ENCODE data around the gene SH3BP4. TPM values are rescaled to one million over a fixed set of nuclear protein-coding genes. Genes with fewer than 3 reads are reported as not detected.

SH3BP4 gene
- total RNA-seq, 4 donors from 2014 or later = 29.1 to 57.8 (median 42.6) TPM

GRCh38 chr2:235084424-235084823, 132.6 kb downstream of the SH3BP4 start:
- 73 to 83% methylated on average over 5 of the region's 5 CpGs for WGBS, 2 donors
- H3K4me3 ChIP-seq (ENCODE audit: low read depth, poor library complexity, severe bottlenecking) = no peak overlapping the region
- TF ChIP-seq, protein P1, sequence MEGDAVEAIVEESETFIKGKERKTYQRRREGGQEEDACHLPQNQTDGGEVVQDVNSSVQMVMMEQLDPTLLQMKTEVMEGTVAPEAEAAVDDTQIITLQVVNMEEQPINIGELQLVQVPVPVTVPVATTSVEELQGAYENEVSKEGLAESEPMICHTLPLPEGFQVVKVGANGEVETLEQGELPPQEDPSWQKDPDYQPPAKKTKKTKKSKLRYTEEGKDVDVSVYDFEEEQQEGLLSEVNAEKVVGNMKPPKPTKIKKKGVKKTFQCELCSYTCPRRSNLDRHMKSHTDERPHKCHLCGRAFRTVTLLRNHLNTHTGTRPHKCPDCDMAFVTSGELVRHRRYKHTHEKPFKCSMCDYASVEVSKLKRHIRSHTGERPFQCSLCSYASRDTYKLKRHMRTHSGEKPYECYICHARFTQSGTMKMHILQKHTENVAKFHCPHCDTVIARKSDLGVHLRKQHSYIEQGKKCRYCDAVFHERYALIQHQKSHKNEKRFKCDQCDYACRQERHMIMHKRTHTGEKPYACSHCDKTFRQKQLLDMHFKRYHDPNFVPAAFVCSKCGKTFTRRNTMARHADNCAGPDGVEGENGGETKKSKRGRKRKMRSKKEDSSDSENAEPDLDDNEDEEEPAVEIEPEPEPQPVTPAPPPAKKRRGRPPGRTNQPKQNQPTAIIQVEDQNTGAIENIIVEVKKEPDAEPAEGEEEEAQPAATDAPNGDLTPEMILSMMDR (IDR thresholded peaks at IDR 0.05) = no peak
- TF ChIP-seq POLR2A (IDR thresholded peaks at IDR 0.05) = no peak
- DNase-seq (ENCODE audit: low spot score in 2 of 2) = peak in 1 of 2 donors; percentile 29
- intact Hi-C loops (cut with DNase I; ENCODE audit: low total_unique reads) = no loop called here

- peak in 1 of 2 donors; percentile 32 for DNase-seq (ENCODE audit: low spot score in 2 of 2)
- 58 to 61% methylated on average over 1 of the region's 1 CpG for WGBS, 2 donors
- no peak for TF ChIP-seq POLR2A (IDR thresholded peaks at IDR 0.05)
- TF ChIP-seq, protein P1 (IDR thresholded peaks at IDR 0.05) = no peak
- intact Hi-C loops (cut with DNase I; ENCODE audit: low total_unique reads) = no loop called here
- no peak overlapping the region for H3K4me3 ChIP-seq (ENCODE audit: low read depth, poor library complexity, severe bottlenecking)
Measured at GRCh38 chr2:235085476-235085875, 133.7 kb downstream of the SH3BP4 start.

DNA sequence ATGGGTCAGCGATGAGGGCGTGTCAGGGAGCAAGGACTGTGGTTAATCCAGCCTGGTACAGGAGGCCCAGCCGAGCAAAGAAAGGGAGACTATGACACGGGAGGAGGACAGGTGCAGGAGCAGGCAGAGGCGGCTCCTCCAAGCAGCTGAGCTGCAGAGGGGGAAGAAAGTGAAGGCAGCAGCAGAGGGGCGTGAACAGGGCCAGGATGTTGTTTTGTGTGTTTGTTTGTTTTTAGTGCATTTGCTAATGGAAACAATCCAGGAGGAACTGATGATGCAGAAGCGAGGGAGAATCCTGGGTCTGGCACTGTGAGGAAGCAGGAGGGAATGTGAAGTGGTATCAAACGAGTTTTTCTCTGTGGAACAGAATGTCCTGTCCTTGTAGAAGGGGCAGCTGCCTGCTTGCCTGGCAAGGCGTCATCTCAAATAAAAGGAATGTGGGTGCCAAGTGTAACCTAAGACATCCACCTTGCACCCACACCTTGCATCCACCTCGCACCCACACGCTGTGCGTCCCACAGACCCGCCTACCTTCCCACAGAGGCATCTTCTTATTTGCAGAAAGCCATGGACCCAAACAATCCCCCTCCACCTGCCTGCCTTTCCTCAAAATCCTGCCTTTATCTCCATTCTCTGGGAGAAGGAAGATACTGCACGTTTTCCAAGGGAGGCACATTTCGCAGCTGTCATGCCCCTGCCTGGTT, 134.8 kb downstream of the SH3BP4 start:
- intact Hi-C loops (cut with DNase I; ENCODE audit: low total_unique reads) = no loop called here
- TF ChIP-seq, protein P1 (IDR thresholded peaks at IDR 0.05) = no peak
- no peak for TF ChIP-seq POLR2A (IDR thresholded peaks at IDR 0.05)
- no peak overlapping the region for H3K4me3 ChIP-seq (ENCODE audit: low read depth, poor library complexity, severe bottlenecking)
- 86 to 88% methylated on average over 15 of the region's 15 CpGs for WGBS, 2 donors
- DNase-seq (ENCODE audit: low spot score in 2 of 2) = peak in 1 of 2 donors; percentile 77

GRCh38 chr2:235087832-235088495, 136.1 kb downstream of the SH3BP4 start:
- TF ChIP-seq, protein P1 (IDR thresholded peaks at IDR 0.05) = no peak
- no peak for TF ChIP-seq POLR2A (IDR thresholded peaks at IDR 0.05)
- no peak overlapping the region for H3K4me3 ChIP-seq (ENCODE audit: low read depth, poor library complexity, severe bottlenecking)
- 21 to 27% methylated on average over 17 of the region's 17 CpGs for WGBS, 2 donors
- peak in 1 of 2 donors; percentile 85 for DNase-seq (ENCODE audit: low spot score in 2 of 2)
- intact Hi-C loops (cut with DNase I; ENCODE audit: low total_unique reads) = no loop called here

DNA sequence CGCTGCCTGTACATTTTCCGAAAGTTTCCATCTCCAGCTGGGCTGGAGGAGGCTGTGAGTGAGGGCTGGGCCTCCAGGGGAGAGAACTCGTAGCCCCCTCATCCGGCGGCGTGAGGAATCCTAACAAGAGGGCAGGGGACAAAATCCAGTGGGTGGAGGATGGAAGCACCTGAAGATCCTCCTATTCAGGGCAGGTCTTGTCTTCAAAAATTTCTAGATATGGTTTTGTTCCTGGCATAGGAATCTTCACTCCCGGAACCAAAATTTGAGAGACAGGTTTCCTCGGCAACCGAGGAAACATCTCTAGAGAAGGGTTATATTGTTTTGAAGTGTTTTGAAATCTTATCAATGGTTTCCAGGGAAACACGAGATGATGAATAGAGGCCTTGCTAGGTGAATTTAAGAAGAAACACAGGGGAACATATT, 136.7 kb downstream of the SH3BP4 start:
- WGBS, 2 donors = 42 to 52% methylated on average over 10 of the region's 10 CpGs
- H3K4me3 ChIP-seq (ENCODE audit: low read depth, poor library complexity, severe bottlenecking) = no peak overlapping the region
- no peak for TF ChIP-seq POLR2A (IDR thresholded peaks at IDR 0.05)
- TF ChIP-seq, protein P1 (IDR thresholded peaks at IDR 0.05) = no peak
- peak in 1 of 2 donors; percentile 70 for DNase-seq (ENCODE audit: low spot score in 2 of 2)
- intact Hi-C loops (cut with DNase I; ENCODE audit: low total_unique reads) = no loop called here
